Neural cell (in vitro differentiated cells): Measurements from ENCODE around the gene CNNM1.

Source experiments
- EZH2 ChIP-seq: fragments of 200-600, 300-800 bp; shearing (Covaris generic), sonication (generic); IDR thresholded peaks from 2 replicates; pipeline ENCODE4 v1.6.1; 2014; ENCODE audit warnings: antibody characterized with exemption, low read length, borderline replicate concordance, mild to moderate bottlenecking; ENCODE audit not compliant: insufficient read depth, poor library complexity, severe bottlenecking
- POLR2AphosphoS5 ChIP-seq: IDR thresholded peaks from 2 replicates; pipeline ENCODE4 v1.6.1; 2012
- RAD21 ChIP-seq: fragments of 450-650 bp; conservative IDR thresholded peaks from 2 replicates; pipeline ENCODE4 v1.6.1; 2014; ENCODE audit warnings: antibody characterized with exemption, mild to moderate bottlenecking, moderate library complexity
- SMC3 ChIP-seq: fragments of 450-650 bp; conservative IDR thresholded peaks from 2 replicates; pipeline ENCODE4 v1.6.1; 2014; ENCODE audit warnings: antibody characterized with exemption, mild to moderate bottlenecking, moderate library complexity; ENCODE audit not compliant: poor library complexity
- TAF1 ChIP-seq: IDR thresholded peaks from 2 replicates; pipeline ENCODE4 v1.6.1; 2012; ENCODE audit warnings: low read depth
- TF ChIP-seq, protein P1 (sequence below): fragments of 450-650 bp; IDR thresholded peaks from 2 replicates; pipeline ENCODE4 v1.5.1; 2014; ENCODE audit warnings: antibody characterized with exemption, mild to moderate bottlenecking, moderate library complexity; ENCODE audit not compliant: poor library complexity, severe bottlenecking

DNA sequence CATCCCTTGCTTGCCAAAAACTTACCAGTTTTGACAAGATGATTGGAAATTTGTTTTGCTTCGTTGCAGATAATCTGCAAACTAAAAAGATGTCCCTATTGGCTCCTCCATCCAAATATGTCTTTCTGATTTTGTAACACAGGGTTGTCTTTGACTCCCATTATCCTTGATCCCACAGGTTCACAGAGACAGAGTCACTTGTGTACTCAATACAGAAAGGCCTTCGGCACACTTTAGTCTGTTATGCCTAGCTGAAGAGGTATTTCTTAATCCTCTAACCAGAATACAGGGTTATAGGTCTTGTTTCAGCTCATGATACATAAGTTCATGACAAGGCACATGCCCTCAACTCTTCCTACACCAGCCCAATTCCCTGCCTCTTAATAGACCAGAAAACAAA lies 10.7 kb upstream of the CNNM1 start:
- TF ChIP-seq SMC3, result no peak
- TF ChIP-seq, protein P1, sequence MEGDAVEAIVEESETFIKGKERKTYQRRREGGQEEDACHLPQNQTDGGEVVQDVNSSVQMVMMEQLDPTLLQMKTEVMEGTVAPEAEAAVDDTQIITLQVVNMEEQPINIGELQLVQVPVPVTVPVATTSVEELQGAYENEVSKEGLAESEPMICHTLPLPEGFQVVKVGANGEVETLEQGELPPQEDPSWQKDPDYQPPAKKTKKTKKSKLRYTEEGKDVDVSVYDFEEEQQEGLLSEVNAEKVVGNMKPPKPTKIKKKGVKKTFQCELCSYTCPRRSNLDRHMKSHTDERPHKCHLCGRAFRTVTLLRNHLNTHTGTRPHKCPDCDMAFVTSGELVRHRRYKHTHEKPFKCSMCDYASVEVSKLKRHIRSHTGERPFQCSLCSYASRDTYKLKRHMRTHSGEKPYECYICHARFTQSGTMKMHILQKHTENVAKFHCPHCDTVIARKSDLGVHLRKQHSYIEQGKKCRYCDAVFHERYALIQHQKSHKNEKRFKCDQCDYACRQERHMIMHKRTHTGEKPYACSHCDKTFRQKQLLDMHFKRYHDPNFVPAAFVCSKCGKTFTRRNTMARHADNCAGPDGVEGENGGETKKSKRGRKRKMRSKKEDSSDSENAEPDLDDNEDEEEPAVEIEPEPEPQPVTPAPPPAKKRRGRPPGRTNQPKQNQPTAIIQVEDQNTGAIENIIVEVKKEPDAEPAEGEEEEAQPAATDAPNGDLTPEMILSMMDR, result no peak
- TF ChIP-seq EZH2, result no peak
- TF ChIP-seq POLR2AphosphoS5, result no peak
- no peak for TF ChIP-seq RAD21
- TF ChIP-seq TAF1, result no peak
